ENCODE measurements around the gene BDP1. TPM values are rescaled to one million over a fixed set of nuclear protein-coding genes. Genes with fewer than 3 reads are reported as not detected.
"Not testable (repeated sequence)": the region's sequence is repeated elsewhere in the genome, so short reads cannot be mapped to it uniquely, and the experiment has no call there.

BDP1 gene
- total RNA-seq, 1 experiment from 2014 or later = 18.4 TPM

DNA sequence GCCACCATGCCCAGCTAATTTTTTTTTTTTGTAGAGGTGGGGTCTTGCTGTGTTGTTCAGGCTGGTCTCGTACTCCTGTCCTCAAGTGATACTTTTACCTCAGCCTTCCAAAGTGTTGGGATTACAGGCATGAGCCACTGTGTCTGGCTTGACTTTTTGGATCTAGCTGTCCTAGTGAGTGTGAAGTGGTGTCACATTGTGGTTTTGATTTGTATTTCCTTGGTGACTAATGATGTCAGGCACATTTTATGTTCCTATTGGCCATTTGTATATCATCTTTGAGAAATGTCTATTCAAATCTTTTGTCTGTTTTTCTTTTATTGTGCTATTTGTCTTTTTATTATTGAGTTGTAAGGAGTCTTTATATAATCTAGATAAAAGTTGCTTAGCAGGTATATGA lies 78.2 kb downstream of the BDP1 start:
- intact Hi-C loops (cut with micrococcal nuclease) = loop anchor here (10.0 kb wide), 1 partner anchor 221 kb away; no protein-coding TSS in a partner anchor
- TF ChIP-seq EZH2phosphoT487 (IDR thresholded peaks at IDR 0.05; ENCODE audit: borderline replicate concordance, low read length) (no peak), EZH2 (IDR thresholded peaks at IDR 0.05; ENCODE audit: low read length, unreplicated experiment) (no peak)
- TF ChIP-seq, protein P1, sequence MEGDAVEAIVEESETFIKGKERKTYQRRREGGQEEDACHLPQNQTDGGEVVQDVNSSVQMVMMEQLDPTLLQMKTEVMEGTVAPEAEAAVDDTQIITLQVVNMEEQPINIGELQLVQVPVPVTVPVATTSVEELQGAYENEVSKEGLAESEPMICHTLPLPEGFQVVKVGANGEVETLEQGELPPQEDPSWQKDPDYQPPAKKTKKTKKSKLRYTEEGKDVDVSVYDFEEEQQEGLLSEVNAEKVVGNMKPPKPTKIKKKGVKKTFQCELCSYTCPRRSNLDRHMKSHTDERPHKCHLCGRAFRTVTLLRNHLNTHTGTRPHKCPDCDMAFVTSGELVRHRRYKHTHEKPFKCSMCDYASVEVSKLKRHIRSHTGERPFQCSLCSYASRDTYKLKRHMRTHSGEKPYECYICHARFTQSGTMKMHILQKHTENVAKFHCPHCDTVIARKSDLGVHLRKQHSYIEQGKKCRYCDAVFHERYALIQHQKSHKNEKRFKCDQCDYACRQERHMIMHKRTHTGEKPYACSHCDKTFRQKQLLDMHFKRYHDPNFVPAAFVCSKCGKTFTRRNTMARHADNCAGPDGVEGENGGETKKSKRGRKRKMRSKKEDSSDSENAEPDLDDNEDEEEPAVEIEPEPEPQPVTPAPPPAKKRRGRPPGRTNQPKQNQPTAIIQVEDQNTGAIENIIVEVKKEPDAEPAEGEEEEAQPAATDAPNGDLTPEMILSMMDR (conservative IDR thresholded peaks at IDR 0.05; ENCODE audit: low read depth, low read length) = no peak
- Histone ChIP-seq H3K4me2 (ENCODE audit: low read length) (no peak overlapping the region), H3F3A (ENCODE audit: low read length, unreplicated experiment) (no peaks in the 10 kb centered on the region), H3K36me3 (ENCODE audit: low read depth, low read length) (peaks cover 12% of the 10 kb centered on the region), H3K9ac (ENCODE audit: low read length) (no peak overlapping the region), H3K4me3 (ENCODE audit: low read length) (no peak overlapping the region), H2AFZ (ENCODE audit: low read length) (no peak overlapping the region), H3K79me2 (ENCODE audit: low read length) (0 out of 2 replicates have a peak, but pooled peaks cover 3% of the 10 kb centered on the region), H3K4me1 (ENCODE audit: insufficient read depth, low read length) (peaks cover 11% of the 10 kb centered on the region), H3K27ac (ENCODE audit: low read length) (peak overlapping the region; percentile 37; the same call in 1 of the 2 replicates), H3K9me2 (replicated peaks; ENCODE audit: low read length) (no peaks in the 10 kb centered on the region), H3K27me3 (ENCODE audit: low read length) (no peaks in the 10 kb centered on the region), H4K20me1 (ENCODE audit: low read length) (0 out of 2 replicates have a peak, but pooled peaks cover 4% of the 10 kb centered on the region), H3K9me3 (ENCODE audit: low read length) (no peaks in the 10 kb centered on the region)
- BruUV-seq (replicated peaks) = no TSS peak
- CTCF ChIA-PET = no interaction called here
- POLR2A ChIA-PET (ENCODE audit: unreplicated experiment) = no interaction called here
- peak; percentile 43 for ATAC-seq
- DNase-seq = peak; percentile 43

GRCh38 chr5:71537687-71538086 lies 82.2 kb downstream of the BDP1 start:
- Histone ChIP-seq H3K27me3 (ENCODE audit: low read length) (no peaks in the 10 kb centered on the region), H3K4me3 (ENCODE audit: low read length) (no peak overlapping the region), H3K9me3 (ENCODE audit: low read length) (no peaks in the 10 kb centered on the region), H3K4me2 (ENCODE audit: low read length) (no peak overlapping the region), H3K27ac (ENCODE audit: low read length) (no peak overlapping the region), H3F3A (ENCODE audit: low read length, unreplicated experiment) (no peaks in the 10 kb centered on the region), H3K36me3 (ENCODE audit: low read depth, low read length) (peaks cover 14% of the 10 kb centered on the region), H3K9ac (ENCODE audit: low read length) (no peak overlapping the region), H4K20me1 (ENCODE audit: low read length) (0 out of 2 replicates have a peak, but pooled peaks cover 4% of the 10 kb centered on the region), H3K79me2 (ENCODE audit: low read length) (0 out of 2 replicates have a peak, but pooled peaks cover 3% of the 10 kb centered on the region), H2AFZ (ENCODE audit: low read length) (no peak overlapping the region), H3K9me2 (replicated peaks; ENCODE audit: low read length) (no peaks in the 10 kb centered on the region), H3K4me1 (ENCODE audit: insufficient read depth, low read length) (peaks cover 9% of the 10 kb centered on the region)
- ChIA-PET POLR2A (ENCODE audit: unreplicated experiment) (no interaction called here), CTCF (no interaction called here)
- intact Hi-C loops (cut with micrococcal nuclease) = loop anchor here (10.0 kb wide), 1 partner anchor 217 kb away; no protein-coding TSS in a partner anchor
- ATAC-seq (no peak), DNase-seq (no peak)
- no peak for TF ChIP-seq EZH2 (IDR thresholded peaks at IDR 0.05; ENCODE audit: low read length, unreplicated experiment)
- TF ChIP-seq, protein P1 (conservative IDR thresholded peaks at IDR 0.05; ENCODE audit: low read depth, low read length) = no peak
- TF ChIP-seq EZH2phosphoT487 (IDR thresholded peaks at IDR 0.05; ENCODE audit: borderline replicate concordance, low read length) = no peak
- no TSS peak for BruUV-seq (replicated peaks)

- H2AFZ ChIP-seq (ENCODE audit: low read length); H4K20me1 ChIP-seq (ENCODE audit: low read length); H3K9me2 ChIP-seq (replicated peaks; ENCODE audit: low read length); H3K9me3 ChIP-seq (ENCODE audit: low read length); CTCF ChIA-PET; H3K4me1 ChIP-seq (ENCODE audit: insufficient read depth, low read length); BruUV-seq (replicated peaks); POLR2A ChIA-PET (ENCODE audit: unreplicated experiment); H3K27me3 ChIP-seq (ENCODE audit: low read length); H3K27ac ChIP-seq (ENCODE audit: low read length); ATAC-seq; H3K4me2 ChIP-seq (ENCODE audit: low read length); H3F3A ChIP-seq (ENCODE audit: low read length, unreplicated experiment); intact Hi-C loops (cut with micrococcal nuclease); H3K79me2 ChIP-seq (ENCODE audit: low read length); H3K4me3 ChIP-seq (ENCODE audit: low read length); H3K9ac ChIP-seq (ENCODE audit: low read length); DNase-seq: not testable (repeated sequence)
- H3K36me3 ChIP-seq (ENCODE audit: low read depth, low read length) = peaks cover 24% of the 10 kb centered on the region
Measured at GRCh38 chr5:71550885-71551284, 95.4 kb downstream of the BDP1 start.

DNA sequence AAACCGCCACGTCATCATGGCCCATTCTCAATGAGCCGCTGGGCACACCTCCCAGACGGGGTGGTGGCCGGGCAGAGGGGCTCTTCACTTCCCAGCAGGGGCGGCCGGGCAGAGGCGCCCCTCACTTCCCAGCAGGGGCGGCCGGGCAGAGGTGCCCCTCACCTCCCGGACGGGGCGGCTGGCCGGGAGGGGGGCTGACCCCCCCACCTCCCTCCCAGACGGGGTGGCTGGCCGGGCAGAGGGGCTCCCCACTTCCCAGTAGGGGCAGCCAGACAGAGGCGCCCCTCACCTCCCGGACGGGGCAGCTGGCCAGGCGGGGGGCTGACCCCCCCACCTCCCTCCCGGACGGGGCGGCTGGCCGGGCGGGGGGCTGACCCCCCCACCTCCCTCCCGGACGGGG lies 96.1 kb downstream of the BDP1 start:
- DNase-seq; H3K9me2 ChIP-seq (replicated peaks; ENCODE audit: low read length); BruUV-seq (replicated peaks); H3K4me3 ChIP-seq (ENCODE audit: low read length); CTCF ChIA-PET; H3F3A ChIP-seq (ENCODE audit: low read length, unreplicated experiment); ATAC-seq; H3K9ac ChIP-seq (ENCODE audit: low read length); H4K20me1 ChIP-seq (ENCODE audit: low read length); H3K27ac ChIP-seq (ENCODE audit: low read length); H3K9me3 ChIP-seq (ENCODE audit: low read length); H3K27me3 ChIP-seq (ENCODE audit: low read length); H3K4me2 ChIP-seq (ENCODE audit: low read length); H2AFZ ChIP-seq (ENCODE audit: low read length); POLR2A ChIA-PET (ENCODE audit: unreplicated experiment); H3K4me1 ChIP-seq (ENCODE audit: insufficient read depth, low read length); intact Hi-C loops (cut with micrococcal nuclease); H3K79me2 ChIP-seq (ENCODE audit: low read length): not testable (repeated sequence)
- H3K36me3 ChIP-seq (ENCODE audit: low read depth, low read length) = peaks cover 24% of the 10 kb centered on the region

DNA sequence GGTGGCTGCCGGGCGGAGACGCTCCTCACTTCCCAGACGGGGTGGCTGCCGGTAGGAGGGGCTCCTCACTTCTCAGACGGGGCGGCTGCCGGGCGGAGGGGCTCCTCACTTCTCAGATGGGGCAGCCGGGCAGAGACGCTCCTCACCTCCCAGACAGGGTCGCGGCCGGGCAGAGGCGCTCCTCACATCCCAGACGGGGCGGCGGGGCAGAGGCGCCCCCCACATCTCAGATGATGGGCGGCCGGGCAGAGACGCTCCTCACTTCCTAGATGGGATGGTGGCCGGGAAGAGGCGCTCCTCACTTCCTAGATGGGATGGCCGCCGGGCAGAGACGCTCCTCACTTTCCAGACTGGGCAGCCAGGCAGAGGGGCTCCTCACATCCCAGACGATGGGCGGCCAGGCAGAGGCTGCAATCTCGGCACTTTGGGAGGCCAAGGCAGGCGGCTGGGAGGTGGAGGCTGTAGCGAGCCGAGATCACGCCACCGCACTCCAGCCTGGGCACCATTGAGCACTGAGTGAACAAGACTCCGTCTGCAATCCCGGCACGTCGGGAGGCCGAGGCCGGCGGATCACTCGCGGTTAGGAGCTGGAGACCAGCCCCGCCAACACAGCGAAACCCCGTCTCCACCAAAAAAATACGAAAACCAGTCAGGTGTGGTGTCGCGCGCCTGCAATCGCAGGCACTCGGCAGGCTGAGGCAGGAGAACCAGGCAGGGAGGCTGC lies 96.7 kb downstream of the BDP1 start:
- intact Hi-C loops (cut with micrococcal nuclease); H3K4me3 ChIP-seq (ENCODE audit: low read length); H3K4me2 ChIP-seq (ENCODE audit: low read length); H3F3A ChIP-seq (ENCODE audit: low read length, unreplicated experiment); H3K9me2 ChIP-seq (replicated peaks; ENCODE audit: low read length); H3K27me3 ChIP-seq (ENCODE audit: low read length); BruUV-seq (replicated peaks); H2AFZ ChIP-seq (ENCODE audit: low read length); CTCF ChIA-PET; H3K9ac ChIP-seq (ENCODE audit: low read length); H4K20me1 ChIP-seq (ENCODE audit: low read length); H3K27ac ChIP-seq (ENCODE audit: low read length); DNase-seq; H3K4me1 ChIP-seq (ENCODE audit: insufficient read depth, low read length); ATAC-seq; H3K79me2 ChIP-seq (ENCODE audit: low read length); POLR2A ChIA-PET (ENCODE audit: unreplicated experiment); H3K9me3 ChIP-seq (ENCODE audit: low read length): not testable (repeated sequence)
- peaks cover 22% of the 10 kb centered on the region for H3K36me3 ChIP-seq (ENCODE audit: low read depth, low read length)
